GM21515 (cell line): ENCODE measurements around the gene CASP4.

Source experiments
- ATAC-seq: cut with Tn5 transposase; IDR thresholded peaks from one replicate; pipeline ENCODE4 v1.9.1; 2021; ENCODE audit not compliant: unreplicated experiment

Gene CASP4

GRCh38 chr11:104895634-104896033, 72.7 kb downstream of the CASP4 start:
- no peak for ATAC-seq

GRCh38 chr11:104893876-104894275, 74.5 kb downstream of the CASP4 start:
- ATAC-seq = no peak
